SK-N-SH (cell line): ENCODE measurements around the gene LRRC59. TPM values are rescaled to one million over a fixed set of nuclear protein-coding genes. Genes with fewer than 3 reads are reported as not detected.

Experiments
- ELF1 ChIP-seq: IDR thresholded peaks from 2 replicates; pipeline ENCODE4 v1.4.0; 2012
- EZH2phosphoT487 ChIP-seq: fragments of 200-600 bp; sonication (generic); IDR thresholded peaks from 2 replicates; pipeline ENCODE4 v1.6.1; 2017; ENCODE audit warnings: low read depth, mixed run types, mild to moderate bottlenecking, antibody characterized with exemption, moderate library complexity, borderline replicate concordance
- FOSL2 ChIP-seq: IDR thresholded peaks from 2 replicates; pipeline ENCODE4 v1.4.0; 2012; ENCODE audit warnings: low read depth, mild to moderate bottlenecking, moderate library complexity, borderline replicate concordance
- FOXM1 ChIP-seq: IDR thresholded peaks from 2 replicates; pipeline ENCODE4 v1.4.0; 2012; ENCODE audit warnings: low read depth, mild to moderate bottlenecking
- GATA2 ChIP-seq: sonication (generic); formaldehyde crosslinking; IDR thresholded peaks from 2 replicates; pipeline ENCODE4 v1.5.0; 2020; ENCODE audit warnings: mild to moderate bottlenecking, missing genetic modification reagents
- JUND ChIP-seq: IDR thresholded peaks from 2 replicates; pipeline ENCODE4 v1.4.0; 2012
- MAX ChIP-seq: IDR thresholded peaks from 2 replicates; pipeline ENCODE4 v1.4.0; 2012; ENCODE audit warnings: low read depth
- RAD21 ChIP-seq: IDR thresholded peaks from 2 replicates; pipeline ENCODE4 v1.6.1; 2012; ENCODE audit warnings: mild to moderate bottlenecking, low read length
- SIN3A ChIP-seq: IDR thresholded peaks from 2 replicates; pipeline ENCODE4 v1.6.1; 2012; ENCODE audit warnings: low read depth, mild to moderate bottlenecking, low read length, moderate library complexity, borderline replicate concordance
- SMC3 ChIP-seq: IDR thresholded peaks from 2 replicates; pipeline ENCODE4 v1.6.1; 2012; ENCODE audit warnings: low read depth, low read length, improper control_type of control experiment
- TAF1 ChIP-seq: IDR thresholded peaks from 2 replicates; pipeline ENCODE4 v1.6.1; 2012; ENCODE audit warnings: low read depth, mild to moderate bottlenecking, low read length, moderate library complexity, borderline replicate concordance
- ZBTB33 ChIP-seq: IDR thresholded peaks from 2 replicates; pipeline ENCODE4 v1.4.0; 2012; ENCODE audit warnings: low read depth, borderline replicate concordance
- polyA plus RNA-seq, 3 experiments: library from polyadenylated mRNA; depleted of rRNA; stranded (reverse); fragments of >200 nt; gene quantifications; 2 replicates each; pipeline ENCODE4 v1.2.3, GENCODE V29; 2012
- TF ChIP-seq, protein P1 (sequence below): fragments of 200-600 bp; sonication (generic); IDR thresholded peaks from 2 replicates; pipeline ENCODE4 v1.6.1; 2017; ENCODE audit warnings: antibody characterized with exemption, mild to moderate bottlenecking, moderate library complexity
- TF ChIP-seq, protein P2 (sequence below): IDR thresholded peaks from 2 replicates; pipeline ENCODE4; 2012
- TF ChIP-seq, protein P3 (sequence below): IDR thresholded peaks from 2 replicates; pipeline ENCODE4 v1.6.1; 2012; ENCODE audit warnings: mild to moderate bottlenecking, low read depth, low read length, moderate library complexity

LRRC59 gene
- polyA plus RNA-seq, 1 of the 3 experiments (the other 2 are of a cell fraction): 137 TPM

- TF ChIP-seq, protein P1, sequence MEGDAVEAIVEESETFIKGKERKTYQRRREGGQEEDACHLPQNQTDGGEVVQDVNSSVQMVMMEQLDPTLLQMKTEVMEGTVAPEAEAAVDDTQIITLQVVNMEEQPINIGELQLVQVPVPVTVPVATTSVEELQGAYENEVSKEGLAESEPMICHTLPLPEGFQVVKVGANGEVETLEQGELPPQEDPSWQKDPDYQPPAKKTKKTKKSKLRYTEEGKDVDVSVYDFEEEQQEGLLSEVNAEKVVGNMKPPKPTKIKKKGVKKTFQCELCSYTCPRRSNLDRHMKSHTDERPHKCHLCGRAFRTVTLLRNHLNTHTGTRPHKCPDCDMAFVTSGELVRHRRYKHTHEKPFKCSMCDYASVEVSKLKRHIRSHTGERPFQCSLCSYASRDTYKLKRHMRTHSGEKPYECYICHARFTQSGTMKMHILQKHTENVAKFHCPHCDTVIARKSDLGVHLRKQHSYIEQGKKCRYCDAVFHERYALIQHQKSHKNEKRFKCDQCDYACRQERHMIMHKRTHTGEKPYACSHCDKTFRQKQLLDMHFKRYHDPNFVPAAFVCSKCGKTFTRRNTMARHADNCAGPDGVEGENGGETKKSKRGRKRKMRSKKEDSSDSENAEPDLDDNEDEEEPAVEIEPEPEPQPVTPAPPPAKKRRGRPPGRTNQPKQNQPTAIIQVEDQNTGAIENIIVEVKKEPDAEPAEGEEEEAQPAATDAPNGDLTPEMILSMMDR: no peak
- TF ChIP-seq MAX (peak; percentile 100), RAD21 (no peak), JUND (no peak), SMC3 (no peak), ZBTB33 (no peak), GATA2 (CRISPR knock-in tag) (no peak), FOSL2 (no peak), TAF1 (peak; percentile 98), EZH2phosphoT487 (no peak), ELF1 (peak; percentile 97), FOXM1 (no peak), SIN3A (peak; percentile 98)
- TF ChIP-seq, protein P2, sequence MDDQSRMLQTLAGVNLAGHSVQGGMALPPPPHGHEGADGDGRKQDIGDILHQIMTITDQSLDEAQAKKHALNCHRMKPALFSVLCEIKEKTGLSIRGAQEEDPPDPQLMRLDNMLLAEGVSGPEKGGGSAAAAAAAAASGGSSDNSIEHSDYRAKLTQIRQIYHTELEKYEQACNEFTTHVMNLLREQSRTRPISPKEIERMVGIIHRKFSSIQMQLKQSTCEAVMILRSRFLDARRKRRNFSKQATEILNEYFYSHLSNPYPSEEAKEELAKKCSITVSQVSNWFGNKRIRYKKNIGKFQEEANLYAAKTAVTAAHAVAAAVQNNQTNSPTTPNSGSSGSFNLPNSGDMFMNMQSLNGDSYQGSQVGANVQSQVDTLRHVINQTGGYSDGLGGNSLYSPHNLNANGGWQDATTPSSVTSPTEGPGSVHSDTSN: peak; percentile 41
- TF ChIP-seq, protein P3, sequence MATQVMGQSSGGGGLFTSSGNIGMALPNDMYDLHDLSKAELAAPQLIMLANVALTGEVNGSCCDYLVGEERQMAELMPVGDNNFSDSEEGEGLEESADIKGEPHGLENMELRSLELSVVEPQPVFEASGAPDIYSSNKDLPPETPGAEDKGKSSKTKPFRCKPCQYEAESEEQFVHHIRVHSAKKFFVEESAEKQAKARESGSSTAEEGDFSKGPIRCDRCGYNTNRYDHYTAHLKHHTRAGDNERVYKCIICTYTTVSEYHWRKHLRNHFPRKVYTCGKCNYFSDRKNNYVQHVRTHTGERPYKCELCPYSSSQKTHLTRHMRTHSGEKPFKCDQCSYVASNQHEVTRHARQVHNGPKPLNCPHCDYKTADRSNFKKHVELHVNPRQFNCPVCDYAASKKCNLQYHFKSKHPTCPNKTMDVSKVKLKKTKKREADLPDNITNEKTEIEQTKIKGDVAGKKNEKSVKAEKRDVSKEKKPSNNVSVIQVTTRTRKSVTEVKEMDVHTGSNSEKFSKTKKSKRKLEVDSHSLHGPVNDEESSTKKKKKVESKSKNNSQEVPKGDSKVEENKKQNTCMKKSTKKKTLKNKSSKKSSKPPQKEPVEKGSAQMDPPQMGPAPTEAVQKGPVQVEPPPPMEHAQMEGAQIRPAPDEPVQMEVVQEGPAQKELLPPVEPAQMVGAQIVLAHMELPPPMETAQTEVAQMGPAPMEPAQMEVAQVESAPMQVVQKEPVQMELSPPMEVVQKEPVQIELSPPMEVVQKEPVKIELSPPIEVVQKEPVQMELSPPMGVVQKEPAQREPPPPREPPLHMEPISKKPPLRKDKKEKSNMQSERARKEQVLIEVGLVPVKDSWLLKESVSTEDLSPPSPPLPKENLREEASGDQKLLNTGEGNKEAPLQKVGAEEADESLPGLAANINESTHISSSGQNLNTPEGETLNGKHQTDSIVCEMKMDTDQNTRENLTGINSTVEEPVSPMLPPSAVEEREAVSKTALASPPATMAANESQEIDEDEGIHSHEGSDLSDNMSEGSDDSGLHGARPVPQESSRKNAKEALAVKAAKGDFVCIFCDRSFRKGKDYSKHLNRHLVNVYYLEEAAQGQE: peak; percentile 70
These were observed 24.4 kb downstream of the LRRC59 start, which contains the start of the genes EME1 and MRPL27 (continued) for GRCh38 chr17:50372758-50373556.
